Natural killer cell (primary cell): ENCODE results near the gene FAM219B. TPM values are rescaled to one million over a fixed set of nuclear protein-coding genes. Genes with fewer than 3 reads are reported as not detected.

Experiments
- ATAC-seq, 3 donors: fragments of 150-1000 bp in 2 of 3; fragments of 200-7000 bp in 1 of 3; cut with Tn5 transposase; 1 replicate in 1 of 3; 2 replicates in 2 of 3; pipeline ENCODE4 v1.10.0; 2021; ENCODE audit warnings: mild to moderate bottlenecking in 2 of 3, moderate library complexity in 2 of 3
- DNase-seq, 2 donors: peaks; one replicate each; pipeline versions ENCODE4 v3.0.0 to v3.0.0-alpha.2; 2013 to 2021; ENCODE audit warnings: mixed read lengths in 1 of 2
- H3K27ac ChIP-seq: one replicate; pipeline ENCODE4 v1.5.1; 2013; ENCODE audit warnings: mild to moderate bottlenecking, low read length
- H3K27me3 ChIP-seq: one replicate; pipeline ENCODE4 v1.6.1; 2013; ENCODE audit warnings: low read length; ENCODE audit not compliant: control insufficient read depth, insufficient read depth
- H3K36me3 ChIP-seq: one replicate; pipeline ENCODE4 v1.6.1; 2013; ENCODE audit warnings: low read length; ENCODE audit not compliant: control insufficient read depth, insufficient read depth
- H3K4me1 ChIP-seq: one replicate; pipeline ENCODE4 v1.6.1; 2013; ENCODE audit warnings: low read length; ENCODE audit not compliant: control insufficient read depth, insufficient read depth
- H3K4me3 ChIP-seq: one replicate; pipeline ENCODE4 v1.5.1; 2013; ENCODE audit warnings: low read length
- H3K9me3 ChIP-seq: one replicate; pipeline ENCODE4 v1.6.1; 2013; ENCODE audit warnings: low read length; ENCODE audit not compliant: control insufficient read depth, insufficient read depth
- H3K27ac Mint-ChIP-seq, 2 donors: one replicate each; pipeline ENCODE4 v1.8.0; 2022; ENCODE audit warnings: mild to moderate bottlenecking in 2 of 2, mixed read lengths in 2 of 2, moderate library complexity in 1 of 2
- H3K27me3 Mint-ChIP-seq, 2 donors: one replicate each; pipeline ENCODE4 v1.8.0; 2022; ENCODE audit warnings: low read depth in 2 of 2, mixed read lengths in 2 of 2
- H3K36me3 Mint-ChIP-seq: one replicate; pipeline ENCODE4 v1.8.0; 2022; ENCODE audit warnings: mixed read lengths
- H3K4me1 Mint-ChIP-seq, 2 donors: one replicate each; pipeline ENCODE4 v1.8.0; 2022; ENCODE audit warnings: mixed read lengths in 2 of 2
- H3K4me3 Mint-ChIP-seq: one replicate; pipeline ENCODE4 v1.8.0; 2022; ENCODE audit warnings: mild to moderate bottlenecking, moderate library complexity, mixed read lengths
- H3K9me3 Mint-ChIP-seq, 2 donors: one replicate each; pipeline ENCODE4 v1.8.0; 2022; ENCODE audit warnings: mixed read lengths in 2 of 2
- WGBS: methylation state at CpG from one replicate; pipeline ENCODE4 v1.1.7; 2013; ENCODE audit warnings: missing lambda C conversion rate; ENCODE audit not compliant: insufficient coverage; 5-methylcytosine and 5-hydroxymethylcytosine counted together
- intact Hi-C: fragments of 100-400 bp; cut with micrococcal nuclease; formaldehyde crosslinking; loops from one replicate; pipeline ENCODE4 v1.14.2; 2022
- total RNA-seq, 4 donors: library from RNA; stranded (reverse); fragments of 120-200 nt in 1 of 4; gene quantifications; one replicate each; pipeline versions ENCODE4 v1.2.3 to v1.2.4, GENCODE V29; 2013 to 2022
- TF ChIP-seq, protein P1 (sequence below): fragments of 200-600 bp; IDR thresholded peaks from one replicate; pipeline ENCODE4 v1.8.0; 2022; ENCODE audit warnings: antibody characterized with exemption

Gene FAM219B
- total RNA-seq, 3 donors from 2014 or later (not counting 1 experiment from before 2014, with no cell fraction given): 63.5 to 107 (median 69.0) TPM

DNA sequence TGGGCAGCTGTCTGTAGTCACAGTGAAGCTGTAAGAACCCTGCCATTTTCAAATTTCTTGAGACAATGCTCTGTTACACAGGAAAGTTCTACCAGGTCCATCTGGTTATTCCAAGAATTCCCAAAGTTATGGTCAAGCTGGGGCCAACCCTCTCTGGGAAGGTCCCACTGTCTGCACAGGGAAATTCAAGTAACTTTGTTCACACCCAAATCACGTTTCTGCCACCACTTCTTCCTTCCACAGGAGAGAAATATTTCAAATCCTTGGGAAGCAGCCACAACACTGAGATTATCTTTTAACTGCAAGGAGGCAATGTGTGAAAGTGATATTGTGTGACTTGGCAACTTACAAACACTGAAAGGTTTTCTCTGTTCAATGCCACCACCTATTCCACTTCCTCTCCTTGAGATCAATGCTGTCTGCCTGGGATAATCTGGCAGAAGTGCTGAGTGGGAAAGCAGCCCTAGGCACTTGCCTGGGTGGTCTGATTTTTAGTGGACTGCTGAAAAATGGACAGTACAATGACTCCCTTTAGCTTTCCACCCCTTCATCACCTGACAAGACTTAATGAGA, 39.1 kb downstream of the FAM219B start:
- Mint-ChIP-seq H3K36me3 (no peaks in the 10 kb centered on the region), H3K27ac (peak overlapping the region; percentile 83 to 95), H3K27me3 (no peaks in the 10 kb centered on the region), H3K4me3 (peak overlapping the region; percentile 72), H3K9me3 (no peaks in the 10 kb centered on the region), H3K4me1 (peaks cover 76 to 85% of the 10 kb centered on the region in 2 donors)
- no peaks in the 10 kb centered on the region for H3K9me3 ChIP-seq
- H3K27me3 ChIP-seq: no peaks in the 10 kb centered on the region
- H3K27ac ChIP-seq: peak overlapping the region; percentile 42
- WGBS: 50% methylated on average over 1 of the region's 1 CpG
- peaks cover 3% of the 10 kb centered on the region for H3K36me3 ChIP-seq
- no peak overlapping the region for H3K4me3 ChIP-seq
- DNase-seq (no peak), ATAC-seq (no peak)
- H3K4me1 ChIP-seq: peaks cover 89% of the 10 kb centered on the region
- intact Hi-C loops: no loop called here
- TF ChIP-seq, protein P1, sequence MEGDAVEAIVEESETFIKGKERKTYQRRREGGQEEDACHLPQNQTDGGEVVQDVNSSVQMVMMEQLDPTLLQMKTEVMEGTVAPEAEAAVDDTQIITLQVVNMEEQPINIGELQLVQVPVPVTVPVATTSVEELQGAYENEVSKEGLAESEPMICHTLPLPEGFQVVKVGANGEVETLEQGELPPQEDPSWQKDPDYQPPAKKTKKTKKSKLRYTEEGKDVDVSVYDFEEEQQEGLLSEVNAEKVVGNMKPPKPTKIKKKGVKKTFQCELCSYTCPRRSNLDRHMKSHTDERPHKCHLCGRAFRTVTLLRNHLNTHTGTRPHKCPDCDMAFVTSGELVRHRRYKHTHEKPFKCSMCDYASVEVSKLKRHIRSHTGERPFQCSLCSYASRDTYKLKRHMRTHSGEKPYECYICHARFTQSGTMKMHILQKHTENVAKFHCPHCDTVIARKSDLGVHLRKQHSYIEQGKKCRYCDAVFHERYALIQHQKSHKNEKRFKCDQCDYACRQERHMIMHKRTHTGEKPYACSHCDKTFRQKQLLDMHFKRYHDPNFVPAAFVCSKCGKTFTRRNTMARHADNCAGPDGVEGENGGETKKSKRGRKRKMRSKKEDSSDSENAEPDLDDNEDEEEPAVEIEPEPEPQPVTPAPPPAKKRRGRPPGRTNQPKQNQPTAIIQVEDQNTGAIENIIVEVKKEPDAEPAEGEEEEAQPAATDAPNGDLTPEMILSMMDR: no peak

DNA sequence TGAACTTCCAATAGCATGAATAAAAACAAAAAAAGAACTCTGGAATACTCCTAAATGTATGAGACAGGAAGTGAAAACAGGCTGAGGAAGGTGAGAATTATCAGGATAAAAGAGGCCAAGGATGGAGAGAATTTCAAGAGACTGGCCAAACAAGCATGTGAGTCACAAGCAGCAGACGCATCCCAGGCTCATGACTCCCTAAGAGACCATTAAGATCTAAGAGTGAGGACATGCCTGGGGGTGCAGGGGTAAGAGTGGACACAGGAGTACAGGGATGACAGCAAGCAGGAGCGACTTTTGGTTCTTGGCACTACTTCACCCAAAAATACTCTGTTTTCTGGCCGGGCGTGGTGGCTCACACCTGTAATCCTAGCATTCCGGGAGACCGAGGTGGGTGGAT, 40.6 kb downstream of the FAM219B start:
- WGBS: 95% methylated on average over 6 of the region's 6 CpGs
- H3K27me3 Mint-ChIP-seq: no peaks in the 10 kb centered on the region
- ATAC-seq: no peak

DNA sequence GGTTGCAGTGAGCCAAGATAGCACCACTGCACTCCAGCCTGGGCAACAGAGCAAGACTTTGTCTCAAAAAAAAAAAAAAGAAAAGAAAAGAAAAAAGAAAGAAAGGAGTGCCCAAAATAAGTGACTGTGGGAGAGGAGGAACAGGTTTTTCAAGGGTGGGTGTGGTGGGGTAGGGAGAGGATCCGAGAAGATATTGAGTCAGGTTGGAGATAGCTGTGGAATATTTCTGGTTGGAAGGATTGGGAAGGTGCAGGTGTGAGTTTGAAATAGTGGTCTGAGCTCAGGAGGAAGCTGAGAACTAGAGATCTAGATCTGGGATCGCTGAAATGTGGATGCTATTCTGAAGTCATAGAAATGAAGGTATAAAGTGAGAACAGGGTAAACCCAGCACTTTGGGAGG, 41.3 kb downstream of the FAM219B start:
- peak overlapping the region; percentile 59 for H3K4me3 Mint-ChIP-seq
- WGBS: 76% methylated on average over 2 of the region's 2 CpGs

More for the DNA sequence above, 40.6 kb downstream of the FAM219B start:
- no peak overlapping the region for H3K27ac ChIP-seq
- H3K4me3 ChIP-seq: no peak overlapping the region
- Mint-ChIP-seq H3K36me3 (no peaks in the 10 kb centered on the region), H3K4me3 (peak overlapping the region; percentile 65), H3K4me1 (peaks cover 70 to 81% of the 10 kb centered on the region in 2 donors), H3K9me3 (no peaks in the 10 kb centered on the region), H3K27ac (peak overlapping the region; percentile 16 to 71)
- TF ChIP-seq, protein P1: no peak
- peaks cover 75% of the 10 kb centered on the region for H3K4me1 ChIP-seq
- peaks cover 3% of the 10 kb centered on the region for H3K36me3 ChIP-seq
- no peaks in the 10 kb centered on the region for H3K9me3 ChIP-seq
- no peaks in the 10 kb centered on the region for H3K27me3 ChIP-seq
- no peak for DNase-seq
- intact Hi-C loops: no loop called here

More for the DNA sequence above, 41.3 kb downstream of the FAM219B start:
- Histone ChIP-seq H3K9me3 (no peaks in the 10 kb centered on the region), H3K27me3 (no peaks in the 10 kb centered on the region), H3K4me3 (no peak overlapping the region), H3K36me3 (peaks cover 3% of the 10 kb centered on the region), H3K4me1 (peaks cover 69% of the 10 kb centered on the region), H3K27ac (no peak overlapping the region)
- DNase-seq: no peak
- TF ChIP-seq, protein P1: no peak
- peak overlapping the region; percentile 16 to 71 for H3K27ac Mint-ChIP-seq
- H3K9me3 Mint-ChIP-seq: no peaks in the 10 kb centered on the region
- H3K27me3 Mint-ChIP-seq: no peaks in the 10 kb centered on the region
- H3K36me3 Mint-ChIP-seq: no peaks in the 10 kb centered on the region
- intact Hi-C loops: no loop called here
- no peak for ATAC-seq
- peaks cover 63 to 74% of the 10 kb centered on the region in 2 donors for H3K4me1 Mint-ChIP-seq
